ENCODE data around the gene SLC8A1. TPM values are rescaled to one million over a fixed set of nuclear protein-coding genes. Genes with fewer than 3 reads are reported as not detected.
A peak's percentile ranks its signal among the peaks of the same experiment; 100 is the strongest.

SLC8A1 gene
- total and polyA plus RNA-seq, 2 donors from 2014 or later: 12.9 to 33.9 TPM

GRCh38 chr2:40348038-40348437, 103.9 kb downstream of the SLC8A1 start:
- Histone ChIP-seq H3K27ac (ENCODE audit: low read depth in 2 of 2, low read length in 2 of 2) (no peak overlapping the region), H3K4me1 (ENCODE audit: control insufficient read depth in 2 of 3, insufficient read depth in 2 of 3, low read depth in 1 of 3, low read length in 3 of 3) (peaks cover 0 to 3% (median 0%) of the 10 kb centered on the region in 3 donors), H3K9me3 (ENCODE audit: control insufficient read depth in 2 of 3, insufficient read depth in 1 of 3, low read length in 3 of 3) (no peaks in the 10 kb centered on the region), H3K9ac (ENCODE audit: low read length in 3 of 3) (no peak overlapping the region), H3K27me3 (ENCODE audit: control insufficient read depth, insufficient read depth, low read length) (no peaks in the 10 kb centered on the region), H3K4me3 (ENCODE audit: low read length in 3 of 3) (no peak overlapping the region), H3K36me3 (ENCODE audit: control insufficient read depth in 2 of 3, insufficient read depth in 3 of 3, low read length in 3 of 3) (no peaks in the 10 kb centered on the region)
- intact Hi-C loops (cut with DNase I): no loop called here
- FAIRE-seq (no peak), DNase-seq (peak in 3 of 5 donors; percentile 18 to 72 (median 33))
- TF ChIP-seq CTCF (IDR thresholded peaks at IDR 0.05; ENCODE audit: borderline replicate concordance, extremely low read depth, insufficient read depth): no peak

DNA sequence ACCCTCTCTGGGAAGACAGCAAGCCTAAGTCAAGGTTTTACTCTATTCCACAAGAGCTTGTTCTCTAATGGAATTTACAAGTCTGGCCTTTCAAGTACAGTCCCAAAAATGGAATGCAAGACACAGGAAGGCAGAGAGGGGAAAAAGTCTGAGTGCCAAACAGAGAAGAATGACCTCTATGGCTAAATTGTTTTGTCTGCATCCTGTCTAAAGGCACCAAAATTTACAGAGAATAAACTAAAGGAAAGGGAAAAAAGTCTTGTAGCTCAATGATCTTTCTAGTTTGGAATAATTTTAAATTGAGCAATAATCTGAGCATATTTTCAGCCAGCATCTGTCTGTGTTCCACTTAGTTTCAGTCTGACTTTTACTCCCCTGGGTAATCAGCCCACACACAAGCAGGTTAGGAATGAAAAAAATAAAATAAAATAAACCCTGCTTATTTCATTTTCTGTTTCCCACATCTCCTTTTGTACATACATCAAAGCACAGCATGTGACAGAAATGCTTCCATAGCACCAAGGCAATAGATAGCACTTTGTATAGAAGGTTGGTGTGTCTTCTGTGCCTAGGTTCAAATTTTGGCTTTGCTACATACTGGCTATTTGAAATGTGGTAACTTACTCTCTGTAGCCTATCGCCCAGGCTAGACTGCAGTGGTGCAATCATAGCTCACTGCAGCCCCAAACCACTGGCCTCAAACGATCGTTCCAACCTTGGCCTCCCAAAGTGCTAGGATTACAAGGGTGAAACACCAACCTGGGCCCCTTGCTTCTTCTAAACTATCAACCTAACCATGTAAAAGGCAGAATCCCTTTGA, 105.1 kb downstream of the SLC8A1 start:
- intact Hi-C loops (cut with DNase I): no loop called here
- Histone ChIP-seq H3K27me3 (ENCODE audit: control insufficient read depth, insufficient read depth, low read length) (no peaks in the 10 kb centered on the region), H3K9me3 (ENCODE audit: control insufficient read depth in 2 of 3, insufficient read depth in 1 of 3, low read length in 3 of 3) (no peaks in the 10 kb centered on the region), H3K27ac (ENCODE audit: low read depth in 2 of 2, low read length in 2 of 2) (peak overlapping the region in 1 of 2 donors; percentile 56), H3K4me3 (ENCODE audit: low read length in 3 of 3) (no peak overlapping the region), H3K36me3 (ENCODE audit: control insufficient read depth in 2 of 3, insufficient read depth in 3 of 3, low read length in 3 of 3) (no peaks in the 10 kb centered on the region), H3K9ac (ENCODE audit: low read length in 3 of 3) (no peak overlapping the region), H3K4me1 (ENCODE audit: control insufficient read depth in 2 of 3, insufficient read depth in 2 of 3, low read depth in 1 of 3, low read length in 3 of 3) (peaks cover 0 to 3% (median 0%) of the 10 kb centered on the region in 3 donors)
- FAIRE-seq (no peak), DNase-seq (no peak)
- TF ChIP-seq CTCF (IDR thresholded peaks at IDR 0.05; ENCODE audit: borderline replicate concordance, extremely low read depth, insufficient read depth): no peak

GRCh38 chr2:40344364-40344763, 107.5 kb downstream of the SLC8A1 start:
- no peak for TF ChIP-seq CTCF (IDR thresholded peaks at IDR 0.05; ENCODE audit: borderline replicate concordance, extremely low read depth, insufficient read depth)
- DNase-seq (no peak), FAIRE-seq (no peak)
- intact Hi-C loops (cut with DNase I): no loop called here
- no peaks in the 10 kb centered on the region for H3K36me3 ChIP-seq (ENCODE audit: control insufficient read depth in 2 of 3, insufficient read depth in 3 of 3, low read length in 3 of 3)
- H3K9ac ChIP-seq (ENCODE audit: low read length in 3 of 3): no peak overlapping the region
- H3K9me3 ChIP-seq (ENCODE audit: control insufficient read depth in 2 of 3, insufficient read depth in 1 of 3, low read length in 3 of 3): no peaks in the 10 kb centered on the region
- H3K27ac ChIP-seq (ENCODE audit: low read depth in 2 of 2, low read length in 2 of 2): no peak overlapping the region
- H3K4me3 ChIP-seq (ENCODE audit: low read length in 3 of 3): no peak overlapping the region
- H3K27me3 ChIP-seq (ENCODE audit: control insufficient read depth, insufficient read depth, low read length): no peaks in the 10 kb centered on the region
- H3K4me1 ChIP-seq (ENCODE audit: control insufficient read depth in 2 of 3, insufficient read depth in 2 of 3, low read depth in 1 of 3, low read length in 3 of 3): peaks cover 0 to 3% (median 0%) of the 10 kb centered on the region in 3 donors

All from kidney (tissue), 14 donors.